GM12801 (cell line): Measurements from ENCODE around the gene SPPL3.

Experiments used
- CTCF ChIP-seq: IDR thresholded peaks from one replicate; pipeline ENCODE4 v1.5.1; 2011; ENCODE audit warnings: control low read depth; ENCODE audit not compliant: insufficient read length; ENCODE audit errors: extremely low read depth

SPPL3 gene

GRCh38 chr12:120797677-120798642 is 106.2 kb downstream of the SPPL3 start:
- TF ChIP-seq CTCF, result no peak

GRCh38 chr12:120795441-120796178 is 108.5 kb downstream of the SPPL3 start:
- TF ChIP-seq CTCF, result no peak

- no peak for TF ChIP-seq CTCF
Measured at GRCh38 chr12:120793357-120793756, 110.8 kb downstream of the SPPL3 start.

- TF ChIP-seq CTCF, result no peak
Measured at GRCh38 chr12:120791669-120792176, 112.4 kb downstream of the SPPL3 start.

GRCh38 chr12:120790114-120790513 is 114.0 kb downstream of the SPPL3 start:
- TF ChIP-seq CTCF, result no peak

GRCh38 chr12:120787889-120788288 is 116.3 kb downstream of the SPPL3 start:
- TF ChIP-seq CTCF, result no peak

GRCh38 chr12:120784804-120785203 is 119.4 kb downstream of the SPPL3 start:
- no peak for TF ChIP-seq CTCF
